Parathyroid adenoma (tissue), 2 donors: ENCODE data around the gene TOM1L2.
"Not testable (repeated sequence)": the region's sequence is repeated elsewhere in the genome, so short reads cannot be mapped to it uniquely, and the experiment has no call there.

Source experiments
- H2AFZ ChIP-seq: fragments of 300-600 bp; sonication (generic); one replicate; pipeline ENCODE4 v1.7.0; 2017; ENCODE audit warnings: antibody characterized with exemption, mild to moderate bottlenecking
- H3K27ac ChIP-seq: fragments of 300-600 bp; sonication (generic); one replicate; pipeline ENCODE4 v1.7.0; 2017
- H3K27me3 ChIP-seq: fragments of 300-600 bp; sonication (generic); one replicate; pipeline ENCODE4 v1.7.0; 2017; ENCODE audit warnings: low read length; ENCODE audit not compliant: control insufficient read depth, insufficient read depth
- H3K36me3 ChIP-seq: fragments of 300-600 bp; sonication (generic); one replicate; pipeline ENCODE4 v1.7.0; 2017; ENCODE audit warnings: low read length; ENCODE audit not compliant: control insufficient read depth, insufficient read depth
- H3K4me1 ChIP-seq: fragments of 300-600 bp; sonication (generic); one replicate; pipeline ENCODE4 v1.7.0; 2017; ENCODE audit warnings: control low read depth
- H3K4me2 ChIP-seq: fragments of 300-600 bp; sonication (generic); one replicate; pipeline ENCODE4 v1.7.0; 2017; ENCODE audit warnings: low read length
- H3K4me3 ChIP-seq: fragments of 300-600 bp; sonication (generic); one replicate; pipeline ENCODE4 v1.7.0; 2017; ENCODE audit warnings: low read depth, low read length
- H3K79me2 ChIP-seq: fragments of 300-600 bp; sonication (generic); one replicate; pipeline ENCODE4 v1.7.0; 2017; ENCODE audit warnings: control low read depth
- H3K9ac ChIP-seq: fragments of 300-600 bp; sonication (generic); one replicate; pipeline ENCODE4 v1.7.0; 2017; ENCODE audit warnings: mild to moderate bottlenecking
- H3K9me3 ChIP-seq: fragments of 300-600 bp; sonication (generic); one replicate; pipeline ENCODE4 v1.7.0; 2017; ENCODE audit warnings: low read length; ENCODE audit not compliant: control insufficient read depth
- CTCF ChIP-seq: fragments of 300-600 bp; sonication (generic); IDR thresholded peaks from one replicate; pipeline ENCODE4 v1.7.0; 2017; ENCODE audit warnings: antibody characterized with exemption, mild to moderate bottlenecking
- donor health status: primary hyperparathyroidism.

The TOM1L2 gene

GRCh38 chr17:17917394-17917793, 54.8 kb downstream of the TOM1L2 start:
- Histone ChIP-seq H3K4me2 (no peak overlapping the region), H3K27me3 (no peaks in the 10 kb centered on the region), H3K79me2 (peaks cover 14% of the 10 kb centered on the region), H2AFZ (no peak overlapping the region), H3K27ac (no peak overlapping the region), H3K4me1 (peaks cover 12% of the 10 kb centered on the region), H3K9ac (no peak overlapping the region), H3K9me3 (no peaks in the 10 kb centered on the region), H3K4me3 (no peak overlapping the region), H3K36me3 (no peaks in the 10 kb centered on the region)
- TF ChIP-seq CTCF, result no peak

- Histone ChIP-seq H3K4me1 (no peaks in the 10 kb centered on the region), H3K4me2 (no peak overlapping the region), H3K9ac (no peak overlapping the region), H2AFZ (no peak overlapping the region), H3K9me3 (no peaks in the 10 kb centered on the region), H3K79me2 (peaks cover 14% of the 10 kb centered on the region), H3K4me3 (no peak overlapping the region), H3K36me3 (no peaks in the 10 kb centered on the region), H3K27me3 (no peaks in the 10 kb centered on the region), H3K27ac (no peak overlapping the region)
- no peak for TF ChIP-seq CTCF
These were observed 57.0 kb downstream of the TOM1L2 start for GRCh38 chr17:17915183-17915582.

- no peak for TF ChIP-seq CTCF
- H3K79me2 ChIP-seq, result peaks cover 9% of the 10 kb centered on the region
- H3K27me3 ChIP-seq, result no peaks in the 10 kb centered on the region
- no peak overlapping the region for H3K27ac ChIP-seq
- no peak overlapping the region for H2AFZ ChIP-seq
- no peaks in the 10 kb centered on the region for H3K36me3 ChIP-seq
- no peaks in the 10 kb centered on the region for H3K9me3 ChIP-seq
- H3K4me3 ChIP-seq, result no peak overlapping the region
- H3K4me2 ChIP-seq, result no peak overlapping the region
- H3K4me1 ChIP-seq, result no peaks in the 10 kb centered on the region
- no peak overlapping the region for H3K9ac ChIP-seq
These were observed 58.4 kb downstream of the TOM1L2 start for GRCh38 chr17:17913695-17914332.

- H3K4me3 ChIP-seq, H2AFZ ChIP-seq, H3K27ac ChIP-seq, H3K9ac ChIP-seq, H3K27me3 ChIP-seq, H3K9me3 ChIP-seq, H3K36me3 ChIP-seq, H3K4me1 ChIP-seq, H3K4me2 ChIP-seq: not testable (repeated sequence)
- H3K79me2 ChIP-seq, result peaks cover 12% of the 10 kb centered on the region
These were observed 59.9 kb downstream of the TOM1L2 start for GRCh38 chr17:17912336-17912735.

GRCh38 chr17:17911001-17911613, 61.1 kb downstream of the TOM1L2 start:
- no peak overlapping the region for H3K4me3 ChIP-seq
- H3K36me3 ChIP-seq, result no peaks in the 10 kb centered on the region
- H3K9me3 ChIP-seq, result no peaks in the 10 kb centered on the region
- H3K27me3 ChIP-seq, result no peaks in the 10 kb centered on the region
- no peak overlapping the region for H3K27ac ChIP-seq
- H2AFZ ChIP-seq, result no peak overlapping the region
- H3K9ac ChIP-seq, result no peak overlapping the region
- no peak overlapping the region for H3K4me2 ChIP-seq
- no peaks in the 10 kb centered on the region for H3K4me1 ChIP-seq
- TF ChIP-seq CTCF, result no peak
- H3K79me2 ChIP-seq, result peaks cover 18% of the 10 kb centered on the region
